Measurements from ENCODE around the gene DPYSL3.

DPYSL3 gene

DNA sequence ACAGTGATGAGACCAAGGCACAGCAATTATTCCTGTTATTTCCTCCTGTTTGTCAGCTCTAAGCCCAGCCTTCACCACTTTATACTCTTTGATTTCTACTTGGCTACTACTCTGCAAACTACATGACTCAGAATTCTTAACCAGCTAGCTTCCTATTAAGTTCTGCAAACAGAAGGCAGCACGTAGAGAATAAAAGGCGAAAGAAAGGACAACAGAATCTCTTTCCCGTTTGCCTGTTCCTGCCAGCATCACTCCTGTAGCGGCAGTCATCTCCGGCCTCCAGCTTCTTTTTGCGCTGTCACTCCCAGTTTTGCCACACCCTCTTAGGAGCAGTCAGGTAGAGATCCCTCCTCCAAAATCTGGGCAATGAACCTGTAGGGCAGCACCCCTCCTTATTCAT, 29.9 kb downstream of the DPYSL3 start:
- H3K27me3 ChIP-seq (ENCODE audit: control insufficient read depth, low read length): no peaks in the 10 kb centered on the region
- H3K79me2 ChIP-seq (ENCODE audit: control insufficient read depth, low read length): no peaks in the 10 kb centered on the region
- H3F3A ChIP-seq (ENCODE audit: control insufficient read depth, insufficient read depth): no peaks in the 10 kb centered on the region
- H3K36me3 ChIP-seq (ENCODE audit: control insufficient read depth, low read length): no peaks in the 10 kb centered on the region
- no peaks in the 10 kb centered on the region for H3K9me2 ChIP-seq (replicated peaks; ENCODE audit: control insufficient read depth, low read length)
- TF ChIP-seq, protein P1, sequence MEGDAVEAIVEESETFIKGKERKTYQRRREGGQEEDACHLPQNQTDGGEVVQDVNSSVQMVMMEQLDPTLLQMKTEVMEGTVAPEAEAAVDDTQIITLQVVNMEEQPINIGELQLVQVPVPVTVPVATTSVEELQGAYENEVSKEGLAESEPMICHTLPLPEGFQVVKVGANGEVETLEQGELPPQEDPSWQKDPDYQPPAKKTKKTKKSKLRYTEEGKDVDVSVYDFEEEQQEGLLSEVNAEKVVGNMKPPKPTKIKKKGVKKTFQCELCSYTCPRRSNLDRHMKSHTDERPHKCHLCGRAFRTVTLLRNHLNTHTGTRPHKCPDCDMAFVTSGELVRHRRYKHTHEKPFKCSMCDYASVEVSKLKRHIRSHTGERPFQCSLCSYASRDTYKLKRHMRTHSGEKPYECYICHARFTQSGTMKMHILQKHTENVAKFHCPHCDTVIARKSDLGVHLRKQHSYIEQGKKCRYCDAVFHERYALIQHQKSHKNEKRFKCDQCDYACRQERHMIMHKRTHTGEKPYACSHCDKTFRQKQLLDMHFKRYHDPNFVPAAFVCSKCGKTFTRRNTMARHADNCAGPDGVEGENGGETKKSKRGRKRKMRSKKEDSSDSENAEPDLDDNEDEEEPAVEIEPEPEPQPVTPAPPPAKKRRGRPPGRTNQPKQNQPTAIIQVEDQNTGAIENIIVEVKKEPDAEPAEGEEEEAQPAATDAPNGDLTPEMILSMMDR (IDR thresholded peaks at IDR 0.05; ENCODE audit: low read depth, low read length, poor library complexity, severe bottlenecking): no peak
- TF ChIP-seq EZH2phosphoT487 (IDR thresholded peaks at IDR 0.05; ENCODE audit: borderline replicate concordance, low read length): no peak
- H3K27ac ChIP-seq (ENCODE audit: low read depth, low read length): no peak overlapping the region
- peaks cover 7% of the 10 kb centered on the region; the same call in 1 of the 2 replicates for H3K4me1 ChIP-seq (ENCODE audit: control insufficient read depth, low read length)
- H4K20me1 ChIP-seq (ENCODE audit: control insufficient read depth, insufficient read depth, low read depth, low read length): no peaks in the 10 kb centered on the region
- no peak overlapping the region for H3K4me2 ChIP-seq (ENCODE audit: low read length)
- no peaks in the 10 kb centered on the region for H3K9me3 ChIP-seq (ENCODE audit: control insufficient read depth, insufficient read depth, low read length)
- no peak overlapping the region for H3K4me3 ChIP-seq (ENCODE audit: low read length)

DNA sequence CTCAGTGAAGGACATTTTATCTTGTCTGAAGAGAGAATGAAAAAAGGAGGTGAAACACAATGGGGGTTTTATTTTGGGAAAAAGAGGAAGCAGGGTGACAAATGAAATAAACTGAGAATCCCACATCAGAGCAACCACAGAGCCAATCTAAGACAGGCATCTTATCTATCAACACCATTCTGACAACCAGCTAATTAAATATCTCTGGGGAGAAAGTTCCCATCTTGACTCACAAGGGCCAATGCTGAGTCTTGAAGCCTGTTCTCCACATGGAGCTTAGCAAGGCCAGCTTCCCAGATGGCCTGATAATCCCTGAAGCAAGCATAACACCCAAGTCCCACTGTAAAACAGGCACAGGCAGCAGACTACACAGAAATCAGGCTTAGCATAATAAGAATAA, 30.4 kb downstream of the DPYSL3 start:
- Histone ChIP-seq H3K36me3 (ENCODE audit: control insufficient read depth, low read length) (no peaks in the 10 kb centered on the region), H3K4me2 (ENCODE audit: low read length) (no peak overlapping the region), H3K4me3 (ENCODE audit: low read length) (no peak overlapping the region), H3F3A (ENCODE audit: control insufficient read depth, insufficient read depth) (no peaks in the 10 kb centered on the region), H4K20me1 (ENCODE audit: control insufficient read depth, insufficient read depth, low read depth, low read length) (no peaks in the 10 kb centered on the region), H3K27me3 (ENCODE audit: control insufficient read depth, low read length) (no peaks in the 10 kb centered on the region), H3K4me1 (ENCODE audit: control insufficient read depth, low read length) (peaks cover 7% of the 10 kb centered on the region; the same call in 1 of the 2 replicates), H3K79me2 (ENCODE audit: control insufficient read depth, low read length) (no peaks in the 10 kb centered on the region), H3K9me2 (replicated peaks; ENCODE audit: control insufficient read depth, low read length) (no peaks in the 10 kb centered on the region), H3K27ac (ENCODE audit: low read depth, low read length) (no peak overlapping the region), H3K9me3 (ENCODE audit: control insufficient read depth, insufficient read depth, low read length) (no peaks in the 10 kb centered on the region)
- TF ChIP-seq, protein P1 (IDR thresholded peaks at IDR 0.05; ENCODE audit: low read depth, low read length, poor library complexity, severe bottlenecking): no peak

DNA sequence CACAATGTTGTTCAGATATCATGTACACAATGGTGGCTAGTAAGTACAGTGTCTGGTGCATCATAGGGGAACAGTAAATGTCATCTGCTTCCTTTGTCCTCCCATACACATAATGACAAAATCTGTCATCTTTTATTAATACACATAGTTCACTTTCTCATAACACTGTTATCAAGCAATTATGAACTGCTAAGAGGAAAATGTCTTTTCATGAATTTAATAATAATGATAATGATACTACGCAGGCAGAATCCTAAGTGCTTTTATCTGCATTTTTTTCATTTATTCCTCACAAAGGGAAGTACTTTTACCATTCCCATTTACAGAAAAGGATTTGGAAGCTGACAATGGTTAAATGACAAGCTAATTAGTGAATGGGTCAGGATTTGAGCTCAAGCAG, 35.7 kb downstream of the DPYSL3 start:
- Histone ChIP-seq H3F3A (ENCODE audit: control insufficient read depth, insufficient read depth) (no peaks in the 10 kb centered on the region), H3K4me1 (ENCODE audit: control insufficient read depth, low read length) (peaks cover 1% of the 10 kb centered on the region; the same call in 1 of the 2 replicates), H4K20me1 (ENCODE audit: control insufficient read depth, insufficient read depth, low read depth, low read length) (no peaks in the 10 kb centered on the region), H3K4me2 (ENCODE audit: low read length) (no peak overlapping the region), H3K79me2 (ENCODE audit: control insufficient read depth, low read length) (no peaks in the 10 kb centered on the region), H3K4me3 (ENCODE audit: low read length) (no peak overlapping the region), H3K9me2 (replicated peaks; ENCODE audit: control insufficient read depth, low read length) (no peaks in the 10 kb centered on the region; the same call in 1 of the 2 replicates), H3K36me3 (ENCODE audit: control insufficient read depth, low read length) (no peaks in the 10 kb centered on the region), H3K9me3 (ENCODE audit: control insufficient read depth, insufficient read depth, low read length) (no peaks in the 10 kb centered on the region), H3K27ac (ENCODE audit: low read depth, low read length) (no peak overlapping the region), H3K27me3 (ENCODE audit: control insufficient read depth, low read length) (no peaks in the 10 kb centered on the region)
- TF ChIP-seq EZH2phosphoT487 (IDR thresholded peaks at IDR 0.05; ENCODE audit: borderline replicate concordance, low read length): no peak
- TF ChIP-seq, protein P1 (IDR thresholded peaks at IDR 0.05; ENCODE audit: low read depth, low read length, poor library complexity, severe bottlenecking): no peak

Measured in DOHH2 (cell line).